ENCODE data around the gene MCEE. TPM values are rescaled to one million over a fixed set of nuclear protein-coding genes. Genes with fewer than 3 reads are reported as not detected.

MCEE gene
- total RNA-seq, 1 experiment from 2014 or later = 10.9 TPM

GRCh38 chr2:71151620-71152019, 21.6 kb upstream of the MCEE start:
- Histone ChIP-seq H3F3A (ENCODE audit: low read length, unreplicated experiment) (no peaks in the 10 kb centered on the region), H3K79me2 (ENCODE audit: low read length) (no peaks in the 10 kb centered on the region), H3K27me3 (ENCODE audit: low read length) (no peaks in the 10 kb centered on the region), H3K4me2 (ENCODE audit: low read length) (no peak overlapping the region), H3K4me3 (ENCODE audit: low read length) (no peak overlapping the region), H3K36me3 (ENCODE audit: low read depth, low read length) (peaks cover 31% of the 10 kb centered on the region), H3K9ac (ENCODE audit: low read length) (no peak overlapping the region), H3K27ac (ENCODE audit: low read length) (no peak overlapping the region), H3K9me3 (ENCODE audit: low read length) (no peaks in the 10 kb centered on the region), H4K20me1 (ENCODE audit: low read length) (no peaks in the 10 kb centered on the region; the same call in 1 of the 2 replicates), H2AFZ (ENCODE audit: low read length) (no peak overlapping the region), H3K4me1 (ENCODE audit: insufficient read depth, low read length) (peaks cover 3% of the 10 kb centered on the region), H3K9me2 (replicated peaks; ENCODE audit: low read length) (no peaks in the 10 kb centered on the region)
- DNase-seq (no peak), ATAC-seq (peak; percentile 47)
- POLR2A ChIA-PET (ENCODE audit: unreplicated experiment) = no interaction called here
- TF ChIP-seq CTCF (conservative IDR thresholded peaks at IDR 0.05; ENCODE audit: low read depth, low read length) = no peak
- no peak for TF ChIP-seq EZH2phosphoT487 (IDR thresholded peaks at IDR 0.05; ENCODE audit: borderline replicate concordance, low read length)
- TF ChIP-seq EZH2 (IDR thresholded peaks at IDR 0.05; ENCODE audit: low read length, unreplicated experiment) = no peak
- CTCF ChIA-PET = no interaction called here
- BruUV-seq (replicated peaks) = no TSS peak
- intact Hi-C loops (cut with micrococcal nuclease) = no loop called here

GRCh38 chr2:71150082-71150816, 20.2 kb upstream of the MCEE start:
- Histone ChIP-seq H3K4me3 (ENCODE audit: low read length) (no peak overlapping the region), H3F3A (ENCODE audit: low read length, unreplicated experiment) (no peaks in the 10 kb centered on the region), H2AFZ (ENCODE audit: low read length) (no peak overlapping the region), H3K9me2 (replicated peaks; ENCODE audit: low read length) (no peaks in the 10 kb centered on the region), H4K20me1 (ENCODE audit: low read length) (no peaks in the 10 kb centered on the region; the same call in 1 of the 2 replicates), H3K36me3 (ENCODE audit: low read depth, low read length) (peaks cover 42% of the 10 kb centered on the region), H3K79me2 (ENCODE audit: low read length) (no peaks in the 10 kb centered on the region), H3K4me2 (ENCODE audit: low read length) (no peak overlapping the region), H3K9ac (ENCODE audit: low read length) (no peak overlapping the region), H3K27ac (ENCODE audit: low read length) (no peak overlapping the region), H3K4me1 (ENCODE audit: insufficient read depth, low read length) (no peaks in the 10 kb centered on the region), H3K27me3 (ENCODE audit: low read length) (no peaks in the 10 kb centered on the region), H3K9me3 (ENCODE audit: low read length) (no peaks in the 10 kb centered on the region)
- CTCF ChIA-PET = interaction anchor here (0.6 kb wide), 1 partner anchor 36 kb away, joined by 3 read pairs; no protein-coding TSS in a partner anchor
- POLR2A ChIA-PET (ENCODE audit: unreplicated experiment) = no interaction called here
- BruUV-seq (replicated peaks) = no TSS peak
- ATAC-seq = no peak
- DNase-seq = no peak
- TF ChIP-seq EZH2 (IDR thresholded peaks at IDR 0.05; ENCODE audit: low read length, unreplicated experiment) = no peak
- intact Hi-C loops (cut with micrococcal nuclease) = no loop called here

- no peaks in the 10 kb centered on the region for H3K4me1 ChIP-seq (ENCODE audit: insufficient read depth, low read length)
- no peaks in the 10 kb centered on the region for H3K9me2 ChIP-seq (replicated peaks; ENCODE audit: low read length)
- no peaks in the 10 kb centered on the region for H3K9me3 ChIP-seq (ENCODE audit: low read length)
- intact Hi-C loops (cut with micrococcal nuclease) = no loop called here
- ChIA-PET POLR2A (ENCODE audit: unreplicated experiment) (interaction anchor here (0.7 kb wide), 1 partner anchor 24 kb away, joined by 3 read pairs; no protein-coding TSS in a partner anchor), CTCF (no interaction called here)
- no peak overlapping the region for H3K4me2 ChIP-seq (ENCODE audit: low read length)
- no peak for TF ChIP-seq EZH2 (IDR thresholded peaks at IDR 0.05; ENCODE audit: low read length, unreplicated experiment)
- no peak for TF ChIP-seq EZH2phosphoT487 (IDR thresholded peaks at IDR 0.05; ENCODE audit: borderline replicate concordance, low read length)
- no peak overlapping the region for H3K9ac ChIP-seq (ENCODE audit: low read length)
- H3K27me3 ChIP-seq (ENCODE audit: low read length) = no peaks in the 10 kb centered on the region
- no peaks in the 10 kb centered on the region for H3K79me2 ChIP-seq (ENCODE audit: low read length)
- no peak overlapping the region for H2AFZ ChIP-seq (ENCODE audit: low read length)
- H3F3A ChIP-seq (ENCODE audit: low read length, unreplicated experiment) = no peaks in the 10 kb centered on the region
- no peak for DNase-seq
- H3K36me3 ChIP-seq (ENCODE audit: low read depth, low read length) = peaks cover 58% of the 10 kb centered on the region
- no peak for ATAC-seq
- H4K20me1 ChIP-seq (ENCODE audit: low read length) = no peaks in the 10 kb centered on the region; the same call in 1 of the 2 replicates
- no peak overlapping the region for H3K4me3 ChIP-seq (ENCODE audit: low read length)
- BruUV-seq (replicated peaks) = no TSS peak
- H3K27ac ChIP-seq (ENCODE audit: low read length) = no peak overlapping the region
Observed at GRCh38 chr2:71148506-71149063, 18.6 kb upstream of the MCEE start.
